Transverse colon (tissue), 4 donors: ENCODE measurements around the gene SF3B1. TPM values are rescaled to one million over a fixed set of nuclear protein-coding genes. Genes with fewer than 3 reads are reported as not detected.

Source experiments
- DNase-seq: peaks from one replicate; pipeline ENCODE4 v3.0.0-alpha.2; 2019
- H3K27ac ChIP-seq, 4 donors: fragments of 200-600 bp; sonication (generic); 2 replicates each; pipeline ENCODE4 v1.5.1; 2016 to 2018; ENCODE audit warnings: inconsistent platforms in 4 of 4
- H3K27me3 ChIP-seq: fragments of 200-600 bp; sonication (generic); 2 replicates; pipeline ENCODE4 v1.5.1; 2017; ENCODE audit warnings: inconsistent platforms
- H3K36me3 ChIP-seq, 4 donors: fragments of 200-600 bp; sonication (generic); 2 replicates each; pipeline ENCODE4 v1.5.1; 2017 to 2019; ENCODE audit warnings: inconsistent platforms in 4 of 4
- H3K4me1 ChIP-seq, 4 donors: fragments of 200-600 bp; sonication (generic); 2 replicates each; pipeline ENCODE4 v1.5.1; 2017 to 2020; ENCODE audit warnings: inconsistent platforms in 4 of 4
- H3K4me3 ChIP-seq, 4 donors: fragments of 200-600 bp; sonication (generic); 1 replicate in 1 of 4; 2 replicates in 3 of 4; pipeline versions ENCODE4 v1.5.1 to v1.6.1; 2017 to 2019; ENCODE audit warnings: inconsistent platforms in 4 of 4
- H3K9me3 ChIP-seq, 2 donors: fragments of 200-600 bp; sonication (generic); 2 replicates each; pipeline ENCODE4 v1.5.1; 2017 to 2019; ENCODE audit warnings: inconsistent platforms in 2 of 2
- CTCF ChIP-seq, 5 experiments: fragments of 200-600 bp in 3 of 5; fragments of 450-650 bp in 2 of 5; sonication (generic) in 3 of 5; IDR thresholded peaks; 1 replicate in 2 of 5; 2 replicates in 3 of 5; pipeline ENCODE4 v1.5.1; 2016 to 2017; ENCODE audit warnings: antibody characterized with exemption in 5 of 5, inconsistent platforms in 3 of 5, mild to moderate bottlenecking in 2 of 5, moderate library complexity in 1 of 5
- EP300 ChIP-seq: sonication (generic); formaldehyde crosslinking; IDR thresholded peaks from one replicate; pipeline ENCODE4 v1.6.1; 2017; ENCODE audit warnings: antibody characterized with exemption, low read depth
- POLR2A ChIP-seq: fragments of 450-650 bp; IDR thresholded peaks from one replicate; pipeline ENCODE4 v1.6.1; 2016; ENCODE audit warnings: antibody characterized with exemption, mild to moderate bottlenecking, moderate library complexity
- POLR2AphosphoS5 ChIP-seq, 3 donors: sonication (generic); formaldehyde crosslinking; IDR thresholded peaks; one replicate each; pipeline ENCODE4 v1.6.1; 2016; ENCODE audit warnings: antibody characterized with exemption in 3 of 3
- WGBS, 2 donors: methylation state at CpG; one replicate each; pipeline ENCODE4 v1.1.5; 2018; ENCODE audit warnings: low coverage in 1 of 2; 5-methylcytosine and 5-hydroxymethylcytosine counted together
- in situ Hi-C, 4 donors: fragments of 200-750 bp; cut with MboI; loops; one replicate each; pipeline versions ENCODE4 v1.15.0 to v1.15.1; 2017; ENCODE audit warnings: low sequenced_read_pairs in 3 of 4, low pct_ligation_motif_present in 1 of 4, low pct_unique_long_range_greater_than_20kb in 1 of 4
- intact Hi-C: fragments of 100-400 bp; cut with DNase I; formaldehyde crosslinking; loops from one replicate; pipeline ENCODE4 v1.15.1; 2023; ENCODE audit warnings: low total_unique reads
- total RNA-seq, 4 donors: library from RNA; depleted of rRNA; stranded (reverse); fragments of >200 nt; gene quantifications; one replicate each; pipeline ENCODE4 v1.1.0, GENCODE V29; 2016

The SF3B1 gene
- total RNA-seq, 4 donors from 2014 or later: 282 to 531 (median 394) TPM

- Histone ChIP-seq H3K4me1 (no peaks in the 10 kb centered on the region), H3K27me3 (no peaks in the 10 kb centered on the region), H3K27ac (no peak overlapping the region), H3K9me3 (no peaks in the 10 kb centered on the region), H3K4me3 (no peak overlapping the region), H3K36me3 (peaks cover 0 to 92% (median 45%) of the 10 kb centered on the region in 4 donors)
- TF ChIP-seq POLR2A: no peak
- TF ChIP-seq POLR2AphosphoS5 (IDR thresholded peaks at IDR 0.05): no peak
- TF ChIP-seq CTCF (IDR thresholded peaks at IDR 0.05): no peak
- no peak for TF ChIP-seq EP300
- DNase-seq: no peak
- intact Hi-C loops (no loop called here), in situ Hi-C loops (loop anchor here in 1 of 4 donors (25.0 kb wide), 1 partner anchor 627 kb away; the partner anchor contains the start of gene GTF3C3)
- WGBS, 2 donors: 89 to 97% methylated on average over 5 of the region's 5 CpGs
Measured at GRCh38 chr2:197414039-197414438, 20.8 kb downstream of the SF3B1 start.

- no peak for TF ChIP-seq EP300
- no peak for TF ChIP-seq CTCF (IDR thresholded peaks at IDR 0.05)
- no peaks in the 10 kb centered on the region for H3K27me3 ChIP-seq
- H3K36me3 ChIP-seq: peaks cover 0 to 100% (median 51%) of the 10 kb centered on the region in 4 donors
- no peaks in the 10 kb centered on the region for H3K4me1 ChIP-seq
- in situ Hi-C loops (loop anchor here in 1 of 4 donors (25.0 kb wide), 1 partner anchor 618 kb away; the partner anchor contains the start of gene GTF3C3), intact Hi-C loops (loop anchor here (10.0 kb wide), 1 partner anchor 621 kb away; no protein-coding TSS in a partner anchor)
- no peak for DNase-seq
- WGBS, 2 donors: 86% methylated on average over 2 of the region's 2 CpGs
- H3K4me3 ChIP-seq: no peak overlapping the region
- H3K9me3 ChIP-seq: no peaks in the 10 kb centered on the region
- H3K27ac ChIP-seq: no peak overlapping the region
Measured at GRCh38 chr2:197405582-197405981, 29.2 kb downstream of the SF3B1 start.

GRCh38 chr2:197399887-197400540 is 34.8 kb downstream of the SF3B1 start:
- WGBS, 2 donors: 81 to 84% methylated on average over 6 of the region's 6 CpGs
- Histone ChIP-seq H3K27me3 (no peaks in the 10 kb centered on the region), H3K4me1 (no peaks in the 10 kb centered on the region), H3K4me3 (no peak overlapping the region), H3K36me3 (peaks cover 0 to 100% (median 50%) of the 10 kb centered on the region in 4 donors), H3K27ac (no peak overlapping the region), H3K9me3 (no peaks in the 10 kb centered on the region)
- TF ChIP-seq POLR2A: no peak
- TF ChIP-seq EP300: no peak
- no peak for TF ChIP-seq POLR2AphosphoS5 (IDR thresholded peaks at IDR 0.05)
- no peak for TF ChIP-seq CTCF (IDR thresholded peaks at IDR 0.05)
- intact Hi-C loops (loop anchor here (10.0 kb wide), 1 partner anchor 615 kb away; no protein-coding TSS in a partner anchor), in situ Hi-C loops (loop anchor here in 2 of 4 donors (25.0 kb wide), 2 partner anchors 388 to 613 kb away; partner anchors contain the start of gene GTF3C3 (in 2 of the 2))
- DNase-seq: no peak

- TF ChIP-seq POLR2AphosphoS5 (IDR thresholded peaks at IDR 0.05): no peak
- no peak for TF ChIP-seq POLR2A
- TF ChIP-seq EP300: no peak
- no peak for TF ChIP-seq CTCF (IDR thresholded peaks at IDR 0.05)
- H3K27me3 ChIP-seq: no peaks in the 10 kb centered on the region
- no peak for DNase-seq
- 85 to 100% methylated on average over 2 of the region's 2 CpGs for WGBS, 2 donors
- intact Hi-C loops: no loop called here
- H3K4me3 ChIP-seq: no peak overlapping the region
- no peaks in the 10 kb centered on the region for H3K4me1 ChIP-seq
- H3K9me3 ChIP-seq: no peaks in the 10 kb centered on the region
- no peak overlapping the region for H3K27ac ChIP-seq
- in situ Hi-C loops: loop anchor here in 2 of 4 donors (25.0 kb wide), 2 partner anchors 387 to 612 kb away; partner anchors contain the start of gene GTF3C3 (in 1 of the 2)
- peaks cover 0 to 99% (median 49%) of the 10 kb centered on the region in 4 donors for H3K36me3 ChIP-seq
Measured at GRCh38 chr2:197398913-197399312, 35.9 kb downstream of the SF3B1 start.
